GM12878 (cell line): Measurements from ENCODE around the gene TMEM212. TPM values are rescaled to one million over a fixed set of nuclear protein-coding genes. Genes with fewer than 3 reads are reported as not detected.

Experiments used
- ATAC-seq: fragments of 200-7000 bp; cut with Tn5 transposase; 3 replicates; pipeline ENCODE4 v1.9.1; 2020; ENCODE audit warnings: mild to moderate bottlenecking, moderate library complexity
- BruUV-seq: library from RNA; stranded (reverse); fragments of 400-500 nt; replicated peaks from 2 replicates; lab custom pipeline; 2021; lab: Mats Ljungman, UMichigan
- CTCF ChIA-PET: fragments of 300-600 bp; sonication (Branson Sonifier 250); formaldehyde crosslinking; extraction: SDS; loops from one replicate; lab custom pipeline; 2021; ENCODE audit warnings: inconsistent platforms; lab: Yijun Ruan, JAX
- POLR2A ChIA-PET: fragments of 350-600 bp; formaldehyde crosslinking; extraction: SDS; loops from one replicate; lab custom pipeline; 2021; ENCODE audit warnings: inconsistent platforms; lab: Charles Lee
- RAD21 ChIA-PET: fragments of 300-600 bp; sonication (Branson Sonifier 250); formaldehyde crosslinking; loops from one replicate; lab custom pipeline; 2023; ENCODE audit warnings: antibody characterized with exemption; ENCODE audit not compliant: unreplicated experiment; lab: Charles Lee
- SMC1A ChIA-PET: fragments of 300-600 bp; sonication (Branson Sonifier 250); formaldehyde crosslinking; loops from one replicate; lab custom pipeline; 2023; ENCODE audit not compliant: unreplicated experiment, uncharacterized antibody; lab: Charles Lee
- DNase-seq: peaks from one replicate; pipeline ENCODE4 v3.0.0-alpha.2; 2011; ENCODE audit warnings: low read depth, low spot score
- FAIRE-seq: peaks from 3 replicates; lab custom pipeline; 2011; peaks lifted over from hg19 to GRCh38; lab: Jason Lieb, UNC
- H2AFZ ChIP-seq: 2 replicates; pipeline ENCODE4 v1.6.0; 2011; ENCODE audit warnings: low read depth, low read length, control low read depth; ENCODE audit not compliant: control insufficient read depth
- H3K27ac ChIP-seq: 2 replicates; pipeline ENCODE4 v1.5.1; 2011; ENCODE audit warnings: control low read depth; ENCODE audit not compliant: control insufficient read depth, insufficient read depth
- H3K27me3 ChIP-seq, 2 experiments: replicated peaks in 1 of 2; 2 replicates each; pipeline versions ENCODE4 v1.6.0 to v1.6.1; 2011; ENCODE audit warnings: low read length in 1 of 2; ENCODE audit not compliant: control insufficient read depth in 2 of 2, insufficient read depth in 2 of 2
- H3K36me3 ChIP-seq, 2 experiments: 2 replicates each; pipeline ENCODE4 v1.5.1; 2011; ENCODE audit warnings: low read length in 1 of 2; ENCODE audit not compliant: control insufficient read depth in 2 of 2, insufficient read depth in 2 of 2
- H3K4me1 ChIP-seq: 2 replicates; pipeline ENCODE4 v1.6.1; 2011; ENCODE audit warnings: mild to moderate bottlenecking, low read length, moderate library complexity, mixed read lengths; ENCODE audit not compliant: control insufficient read depth, insufficient read depth
- H3K4me2 ChIP-seq: 2 replicates; pipeline ENCODE4 v1.6.0; 2011; ENCODE audit warnings: control low read depth; ENCODE audit not compliant: control insufficient read depth, insufficient read depth
- H3K4me3 ChIP-seq: fragments of 200-600 bp; sonication (generic); 2 replicates; pipeline ENCODE4 v1.5.1; 2016
- H3K79me2 ChIP-seq: 2 replicates; pipeline ENCODE4 v1.6.0; 2011; ENCODE audit warnings: low read length; ENCODE audit not compliant: control insufficient read depth, insufficient read depth
- H3K9ac ChIP-seq: 2 replicates; pipeline ENCODE4 v1.8.0; 2011; ENCODE audit warnings: low read length, control low read depth, mixed read lengths; ENCODE audit not compliant: control insufficient read depth, insufficient read depth
- H3K9me3 ChIP-seq: replicated peaks from 3 replicates; pipeline ENCODE4 v1.5.1; 2011; ENCODE audit warnings: mild to moderate bottlenecking, low read length; ENCODE audit not compliant: control insufficient read depth, insufficient read depth
- H4K20me1 ChIP-seq: 2 replicates; pipeline ENCODE4 v1.6.0; 2011; ENCODE audit not compliant: control insufficient read depth, insufficient read depth
- CREB1 ChIP-seq: IDR thresholded peaks from 2 replicates; pipeline ENCODE4 v1.6.1; 2012; ENCODE audit warnings: low read depth, mild to moderate bottlenecking, inconsistent platforms
- DPF2 ChIP-seq: fragments of 450-650 bp; IDR thresholded peaks from 2 replicates; pipeline ENCODE4 v1.6.1; 2017; ENCODE audit warnings: mild to moderate bottlenecking
- ELK1 ChIP-seq: IDR thresholded peaks from 2 replicates; pipeline ENCODE4 v1.6.1; 2012; ENCODE audit warnings: low read depth, low read length, improper control_type of control experiment
- IKZF2 ChIP-seq, 2 experiments: fragments of 450-650 bp; IDR thresholded peaks; 2 replicates each; pipeline ENCODE4 v1.6.1; 2017; ENCODE audit warnings: mild to moderate bottlenecking in 2 of 2, moderate library complexity in 2 of 2
- NR2F1 ChIP-seq: fragments of 450-650 bp; conservative IDR thresholded peaks from 2 replicates; pipeline ENCODE4 v1.6.1; 2017; ENCODE audit warnings: mild to moderate bottlenecking
- PRDM15 ChIP-seq: fragments of 450-650 bp; formaldehyde crosslinking; IDR thresholded peaks from 2 replicates; pipeline ENCODE4 v1.4.0; 2020; ENCODE audit warnings: mild to moderate bottlenecking, moderate library complexity
- RAD21 ChIP-seq: IDR thresholded peaks from 2 replicates; pipeline ENCODE4 v1.6.1; 2011; ENCODE audit warnings: mild to moderate bottlenecking, low read depth, low read length, moderate library complexity; ENCODE audit not compliant: insufficient read depth
- RCOR1 ChIP-seq: conservative IDR thresholded peaks from 2 replicates; pipeline ENCODE4 v1.6.1; 2012; ENCODE audit warnings: low read depth, low read length, improper control_type of control experiment
- RELB ChIP-seq: fragments of 450-650 bp; IDR thresholded peaks from 2 replicates; pipeline ENCODE4 v1.6.1; 2017; ENCODE audit warnings: low read depth, mild to moderate bottlenecking, moderate library complexity
- RUNX3 ChIP-seq: IDR thresholded peaks from 2 replicates; pipeline ENCODE4 v1.6.1; 2012; ENCODE audit warnings: low read length, inconsistent platforms
- SUZ12 ChIP-seq: fragments of 200-600 bp; sonication (generic); IDR thresholded peaks from one replicate; pipeline ENCODE4 v1.6.1; 2018; ENCODE audit warnings: antibody characterized with exemption, mild to moderate bottlenecking; ENCODE audit not compliant: unreplicated experiment
- YY1 ChIP-seq: IDR thresholded peaks from 2 replicates; pipeline ENCODE4 v1.6.1; 2011; ENCODE audit warnings: low read depth, mild to moderate bottlenecking, low read length
- ZZZ3 ChIP-seq: IDR thresholded peaks from 2 replicates; pipeline ENCODE4 v1.6.1; 2011; ENCODE audit warnings: low read depth; ENCODE audit not compliant: control insufficient read depth, insufficient read length
- WGBS: methylation state at CpG from one replicate; pipeline ENCODE4 v1.1.6; 2016; ENCODE audit warnings: low lambda C conversion rate; ENCODE audit not compliant: insufficient replicate concordance, insufficient coverage; ENCODE audit errors: missing lambda C conversion rate; 5-methylcytosine and 5-hydroxymethylcytosine counted together
- in situ Hi-C: fragments of 300-500 bp; cut with MboI; formaldehyde crosslinking; loops from 9 replicates; pipeline ENCODE4 v1.14.3; 2018; ENCODE audit warnings: mixed read lengths
- intact Hi-C: fragments of 100-400 bp; cut with micrococcal nuclease; formaldehyde crosslinking; loops from one replicate; pipeline ENCODE4 v1.14.2; 2022; ENCODE audit not compliant: unreplicated experiment
- polyA plus RNA-seq, 11 experiments: library from polyadenylated mRNA; depleted of rRNA in 4 of 11; unstranded in 6 of 11; stranded (reverse) in 5 of 11; fragments of >200 nt; fragmentation: Nextera tagmentation in 4 of 11; fragmentation: Illumina TruSeq in 1 of 11; extraction: Ambion mirVana in 4 of 11; extraction: Trizol in 1 of 11; gene quantifications; 1 replicate in 1 of 11; 2 replicates in 10 of 11; pipeline versions ENCODE4 v1.2.1 to v1.2.3, GENCODE V29; 2011 to 2016; ENCODE audit warnings: inconsistent platforms in 2 of 11, missing spikeins in 2 of 11, low read depth in 1 of 11
- total RNA-seq, 4 experiments: library from RNA; depleted of rRNA in 3 of 4; stranded (reverse); fragments of >200 nt in 3 of 4; fragmentation: Illumina TruSeq in 1 of 4; extraction: Trizol in 1 of 4; gene quantifications; 2 replicates each; pipeline versions ENCODE4 v1.2.1 to v1.2.3, GENCODE V29; 2013 to 2021

TMEM212 gene
- total and polyA plus RNA-seq, 10 of the 15 experiments (the other 5 are each of a cell fraction or from before 2014, with no cell fraction given) = not detected

GRCh38 chr3:171863920-171864319 lies 20.8 kb downstream of the TMEM212 start (continued):
- no peak for TF ChIP-seq NR2F1
- no peak for TF ChIP-seq RAD21

- no peak overlapping the region for H2AFZ ChIP-seq
- H3K4me2 ChIP-seq = no peak overlapping the region
- ChIA-PET CTCF (interaction anchor here (0.7 to 1.2 kb wide), 6 partner anchors 10 to 486 kb away, joined by 3 to 4 read pairs (median 3); no protein-coding TSS in a partner anchor), POLR2A (no interaction called here), RAD21 (interaction anchor here (0.9 kb wide), 1 partner anchor 243 kb away, joined by 3 read pairs; no protein-coding TSS in a partner anchor), SMC1A (interaction anchor here (0.6 to 1.9 kb wide), 4 partner anchors 10 to 612 kb away, joined by 3 to 7 read pairs (median 3); no protein-coding TSS in a partner anchor)
- no peak overlapping the region for H3K4me3 ChIP-seq
- H3K9ac ChIP-seq = no peak overlapping the region
- FAIRE-seq = no peak
- H3K27ac ChIP-seq = no peak overlapping the region
- 57% methylated on average over 5 of the region's 5 CpGs for WGBS
- intact Hi-C loops = no loop called here
- H3K9me3 ChIP-seq = no peaks in the 10 kb centered on the region
- in situ Hi-C loops = no loop called here
- H4K20me1 ChIP-seq = no peaks in the 10 kb centered on the region
- ATAC-seq = no peak
- no TSS peak for BruUV-seq
- DNase-seq = no peak
- no peaks in the 10 kb centered on the region for H3K79me2 ChIP-seq
- H3K36me3 ChIP-seq = no peaks in the 10 kb centered on the region
- no peaks in the 10 kb centered on the region for H3K27me3 ChIP-seq
- H3K4me1 ChIP-seq = no peaks in the 10 kb centered on the region
- no peak for TF ChIP-seq IKZF2 (IDR thresholded peaks at IDR 0.05)
- no peak for TF ChIP-seq CREB1
- TF ChIP-seq YY1 = no peak
- no peak for TF ChIP-seq ELK1
- no peak for TF ChIP-seq SUZ12
- TF ChIP-seq DPF2 = no peak
- TF ChIP-seq RUNX3 = no peak
- no peak for TF ChIP-seq RELB
- TF ChIP-seq PRDM15 (CRISPR knock-in tag) = no peak
- no peak for TF ChIP-seq ZZZ3
- TF ChIP-seq RCOR1 = no peak
Observed at GRCh38 chr3:171865191-171865865, 22.2 kb downstream of the TMEM212 start.
